ENCODE data around the gene ZNF700.

The ZNF700 gene

GRCh38 chr19:11950312-11950711 lies 25.4 kb downstream of the ZNF700 start:
- no peak overlapping the region for H3K27ac ChIP-seq (ENCODE audit: low read length)
- H3K79me2 ChIP-seq (ENCODE audit: low read length) = peaks cover 9% of the 10 kb centered on the region
- H3K27me3 ChIP-seq (ENCODE audit: low read depth, low read length) = no peaks in the 10 kb centered on the region
- TF ChIP-seq CTCF (IDR thresholded peaks at IDR 0.05; ENCODE audit: low read depth, low read length) (no peak), EZH2phosphoT487 (IDR thresholded peaks at IDR 0.05; ENCODE audit: low read depth) (no peak)
- H3K4me1 ChIP-seq (ENCODE audit: low read length) = no peaks in the 10 kb centered on the region
- peaks cover 58% of the 10 kb centered on the region for H3K9me3 ChIP-seq (ENCODE audit: insufficient read depth, low read length)
- no peaks in the 10 kb centered on the region for H4K20me1 ChIP-seq (ENCODE audit: insufficient read depth, low read length)
- no peak overlapping the region for H3K9ac ChIP-seq (ENCODE audit: low read length)
- H3K4me3 ChIP-seq (ENCODE audit: low read length) = no peak overlapping the region
- peaks cover 88% of the 10 kb centered on the region for H3K36me3 ChIP-seq (replicated peaks; ENCODE audit: low read depth, low read length)
- no peak overlapping the region for H3K4me2 ChIP-seq (ENCODE audit: low read length)
- no peak overlapping the region for H2AFZ ChIP-seq (ENCODE audit: low read depth, low read length)

GRCh38 chr19:11963566-11964355 lies 38.9 kb downstream of the ZNF700 start:
- Histone ChIP-seq H3K9ac (ENCODE audit: low read length) (no peak overlapping the region), H3K4me3 (ENCODE audit: low read length) (peak overlapping the region; percentile 78), H3K9me3 (ENCODE audit: insufficient read depth, low read length) (no peaks in the 10 kb centered on the region), H3K27me3 (ENCODE audit: low read depth, low read length) (no peaks in the 10 kb centered on the region; the same call in 1 of the 2 replicates), H4K20me1 (ENCODE audit: insufficient read depth, low read length) (no peaks in the 10 kb centered on the region), H3K79me2 (ENCODE audit: low read length) (no peaks in the 10 kb centered on the region), H3K27ac (ENCODE audit: low read length) (peak overlapping the region; percentile 56), H3K4me1 (ENCODE audit: low read length) (peaks cover 21% of the 10 kb centered on the region), H3K4me2 (ENCODE audit: low read length) (peak overlapping the region; percentile 73), H2AFZ (ENCODE audit: low read depth, low read length) (no peak overlapping the region), H3K36me3 (replicated peaks; ENCODE audit: low read depth, low read length) (no peaks in the 10 kb centered on the region)
- TF ChIP-seq EZH2phosphoT487 (IDR thresholded peaks at IDR 0.05; ENCODE audit: low read depth) (no peak), CTCF (IDR thresholded peaks at IDR 0.05; ENCODE audit: low read depth, low read length) (peak; percentile 93)

- peak overlapping the region; percentile 78 for H3K4me3 ChIP-seq (ENCODE audit: low read length)
- peak overlapping the region; percentile 56 for H3K27ac ChIP-seq (ENCODE audit: low read length)
- H3K9ac ChIP-seq (ENCODE audit: low read length) = no peak overlapping the region
- no peaks in the 10 kb centered on the region for H3K9me3 ChIP-seq (ENCODE audit: insufficient read depth, low read length)
- H2AFZ ChIP-seq (ENCODE audit: low read depth, low read length) = no peak overlapping the region
- no peaks in the 10 kb centered on the region for H3K36me3 ChIP-seq (replicated peaks; ENCODE audit: low read depth, low read length)
- no peaks in the 10 kb centered on the region for H4K20me1 ChIP-seq (ENCODE audit: insufficient read depth, low read length)
- no peaks in the 10 kb centered on the region; the same call in 1 of the 2 replicates for H3K27me3 ChIP-seq (ENCODE audit: low read depth, low read length)
- peak overlapping the region; percentile 73 for H3K4me2 ChIP-seq (ENCODE audit: low read length)
- TF ChIP-seq EZH2phosphoT487 (IDR thresholded peaks at IDR 0.05; ENCODE audit: low read depth) = no peak
- TF ChIP-seq CTCF (IDR thresholded peaks at IDR 0.05; ENCODE audit: low read depth, low read length) = peak; percentile 15; the same call in 1 of the 2 replicates
- no peaks in the 10 kb centered on the region for H3K79me2 ChIP-seq (ENCODE audit: low read length)
- peaks cover 21% of the 10 kb centered on the region for H3K4me1 ChIP-seq (ENCODE audit: low read length)
These were observed 39.6 kb downstream of the ZNF700 start for GRCh38 chr19:11964496-11964857.

GRCh38 chr19:11964858-11965645 lies 40.1 kb downstream of the ZNF700 start, which contains the start of gene ZNF763:
Gene ZNF763, plus strand, starts transcription at chr19:11965040. Its CDS starts 169 bp downstream, at chr19:11965209.
- Histone ChIP-seq H3K27me3 (ENCODE audit: low read depth, low read length) (no peaks in the 10 kb centered on the region; the same call in 1 of the 2 replicates), H2AFZ (ENCODE audit: low read depth, low read length) (peak within 1 kb of the TSS; percentile 54), H3K36me3 (replicated peaks; ENCODE audit: low read depth, low read length) (no peaks in the 10 kb centered on the region), H3K4me3 (ENCODE audit: low read length) (peak within 1 kb of the TSS; percentile 78), H3K9me3 (ENCODE audit: insufficient read depth, low read length) (no peaks in the 10 kb centered on the region), H3K4me2 (ENCODE audit: low read length) (peak within 1 kb of the TSS; percentile 73), H3K79me2 (ENCODE audit: low read length) (no peaks in the 10 kb centered on the region), H3K27ac (ENCODE audit: low read length) (peak within 1 kb of the TSS; percentile 56), H3K4me1 (ENCODE audit: low read length) (peaks cover 26% of the 10 kb centered on the region), H3K9ac (ENCODE audit: low read length) (peak within 1 kb of the TSS; percentile 64), H4K20me1 (ENCODE audit: insufficient read depth, low read length) (no peaks in the 10 kb centered on the region; the same call in 1 of the 2 replicates)
- no peak for TF ChIP-seq EZH2phosphoT487 (IDR thresholded peaks at IDR 0.05; ENCODE audit: low read depth)
- no peak for TF ChIP-seq CTCF (IDR thresholded peaks at IDR 0.05; ENCODE audit: low read depth, low read length)

All from OCI-LY3 (cell line).